Esophagus muscularis mucosa (tissue), 4 donors: Measurements from ENCODE around the gene OAT. TPM values are rescaled to one million over a fixed set of nuclear protein-coding genes. Genes with fewer than 3 reads are reported as not detected.

Experiments used
- DNase-seq: peaks from one replicate; pipeline ENCODE4 v3.0.0-alpha.2; 2017; ENCODE audit errors: extremely low spot score
- H3K27ac ChIP-seq, 4 donors: fragments of 200-600 bp; sonication (generic); replicated peaks in 1 of 4; 1 replicate in 3 of 4; 2 replicates in 1 of 4; pipeline ENCODE4 v1.5.1; 2016 to 2019; ENCODE audit warnings: mild to moderate bottlenecking in 1 of 4
- H3K27me3 ChIP-seq, 4 donors: fragments of 200-600 bp; sonication (generic); one replicate each; pipeline versions ENCODE4 v1.5.1 to v1.6.0; 2016 to 2019
- H3K36me3 ChIP-seq, 4 donors: fragments of 200-600 bp; sonication (generic); one replicate each; pipeline ENCODE4 v1.5.1; 2016 to 2019
- H3K4me1 ChIP-seq, 4 donors: fragments of 200-600 bp; sonication (generic); one replicate each; pipeline ENCODE4 v1.5.1; 2016 to 2019
- H3K4me3 ChIP-seq, 4 donors: fragments of 200-600 bp; sonication (generic); 1 replicate in 2 of 4; 2 replicates in 2 of 4; pipeline ENCODE4 v1.5.1; 2016 to 2019; ENCODE audit warnings: mild to moderate bottlenecking in 4 of 4, moderate library complexity in 1 of 4
- H3K9me3 ChIP-seq, 4 donors: fragments of 200-600 bp; sonication (generic); 1 replicate in 3 of 4; 2 replicates in 1 of 4; pipeline ENCODE4 v1.5.1; 2016 to 2019
- EP300 ChIP-seq: sonication (generic); formaldehyde crosslinking; IDR thresholded peaks from one replicate; pipeline ENCODE4 v1.6.1; 2017; ENCODE audit warnings: antibody characterized with exemption
- POLR2A ChIP-seq: fragments of 450-650 bp; IDR thresholded peaks from one replicate; pipeline ENCODE4 v1.6.1; 2017; ENCODE audit warnings: antibody characterized with exemption, moderate library complexity, mild to moderate bottlenecking, low read depth
- POLR2AphosphoS5 ChIP-seq, 2 donors: sonication (generic); formaldehyde crosslinking; IDR thresholded peaks; one replicate each; pipeline ENCODE4 v1.6.1; 2017; ENCODE audit warnings: antibody characterized with exemption in 2 of 2
- WGBS: methylation state at CpG from one replicate; pipeline ENCODE4 v1.1.5; 2018; 5-methylcytosine and 5-hydroxymethylcytosine counted together
- intact Hi-C: fragments of 100-400 bp; cut with DNase I; formaldehyde crosslinking; loops from one replicate; pipeline ENCODE4 v1.15.1; 2023
- total RNA-seq, 4 donors: library from RNA; depleted of rRNA; stranded (reverse); fragments of >200 nt; gene quantifications; one replicate each; pipeline versions ENCODE4 v1.1.0 to v1.2.1, GENCODE V29; 2016
- TF ChIP-seq, protein P1 (sequence below), 3 experiments: fragments of 200-600 bp in 2 of 3; fragments of 450-650 bp in 1 of 3; sonication (generic) in 2 of 3; IDR thresholded peaks; one replicate each; pipeline ENCODE4 v1.5.1; 2017 to 2019; ENCODE audit warnings: antibody characterized with exemption in 3 of 3, mild to moderate bottlenecking in 2 of 3, moderate library complexity in 1 of 3

The OAT gene
- total RNA-seq, 4 donors from 2014 or later, result 98.8 to 169 (median 143) TPM

DNA sequence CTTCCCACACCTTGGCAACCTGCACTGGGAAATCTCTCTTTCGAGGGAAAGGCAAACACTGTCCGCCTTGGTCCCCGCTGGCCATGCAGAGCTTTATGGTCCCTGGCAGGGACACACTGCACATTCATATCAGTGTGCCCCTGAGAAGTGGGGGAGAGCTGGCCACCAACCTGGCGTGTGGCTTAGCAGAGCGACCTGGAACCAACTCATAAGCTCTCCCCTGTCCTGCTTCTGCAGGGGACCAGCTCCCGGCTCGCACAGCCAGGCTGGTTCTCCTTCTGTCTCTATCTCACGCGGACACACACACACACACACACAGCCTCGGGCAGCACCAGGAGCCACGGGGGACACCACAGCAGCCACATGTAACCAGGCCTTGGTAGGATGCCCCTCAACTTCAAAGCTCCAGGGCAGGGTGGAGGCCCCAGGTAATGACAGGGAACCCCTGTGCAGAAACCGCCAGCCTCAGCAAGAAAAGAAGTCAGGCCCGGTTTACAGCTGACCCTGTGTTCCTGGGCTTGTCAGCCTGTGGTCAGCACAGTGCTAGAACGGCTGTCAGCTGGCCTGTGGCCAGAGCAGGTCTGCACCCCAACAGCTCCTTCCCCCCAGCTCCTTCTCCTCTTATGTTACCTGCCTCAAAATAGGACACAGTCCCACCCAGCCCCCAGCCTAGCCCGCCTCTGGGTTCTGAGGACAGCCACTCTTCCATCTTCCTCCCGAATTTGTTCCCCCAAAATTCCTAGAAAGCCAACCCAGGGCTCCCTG lies 69.3 kb downstream of the OAT start:
- 87% methylated on average over 13 of the region's 16 CpGs for WGBS

DNA sequence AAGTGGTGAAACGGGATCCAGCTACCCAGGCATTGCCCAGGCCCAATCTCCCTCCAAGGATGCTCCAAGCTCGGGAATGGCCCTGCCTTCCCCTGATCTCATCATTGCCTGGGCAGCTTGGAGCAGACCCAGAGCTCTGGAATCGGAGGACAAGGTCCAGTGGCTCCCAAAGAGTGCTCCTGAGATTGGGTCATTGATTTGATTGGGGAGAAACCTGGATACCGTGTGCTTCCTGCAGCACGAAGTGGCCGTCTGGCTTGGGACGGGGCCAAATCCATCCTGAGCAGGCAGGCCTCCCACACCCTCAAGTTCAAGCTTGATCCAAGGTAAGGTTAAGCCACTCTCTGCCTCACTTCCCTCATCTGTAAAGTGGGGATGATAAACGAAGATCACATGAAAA lies 69.9 kb downstream of the OAT start:
- no peak for DNase-seq
- WGBS, result 90% methylated on average over 4 of the region's 8 CpGs
- intact Hi-C loops, result no loop called here

More for the DNA sequence above, 69.3 kb downstream of the OAT start:
- no peaks in the 10 kb centered on the region for H3K9me3 ChIP-seq
- DNase-seq, result no peak
- H3K27me3 ChIP-seq, result no peaks in the 10 kb centered on the region
- no peaks in the 10 kb centered on the region for H3K36me3 ChIP-seq
- no peaks in the 10 kb centered on the region for H3K4me1 ChIP-seq
- H3K27ac ChIP-seq, result no peak overlapping the region
- intact Hi-C loops, result no loop called here
- H3K4me3 ChIP-seq, result no peak overlapping the region
- TF ChIP-seq POLR2AphosphoS5 (IDR thresholded peaks at IDR 0.05), result no peak
- no peak for TF ChIP-seq POLR2A
- no peak for TF ChIP-seq EP300
- TF ChIP-seq, protein P1, sequence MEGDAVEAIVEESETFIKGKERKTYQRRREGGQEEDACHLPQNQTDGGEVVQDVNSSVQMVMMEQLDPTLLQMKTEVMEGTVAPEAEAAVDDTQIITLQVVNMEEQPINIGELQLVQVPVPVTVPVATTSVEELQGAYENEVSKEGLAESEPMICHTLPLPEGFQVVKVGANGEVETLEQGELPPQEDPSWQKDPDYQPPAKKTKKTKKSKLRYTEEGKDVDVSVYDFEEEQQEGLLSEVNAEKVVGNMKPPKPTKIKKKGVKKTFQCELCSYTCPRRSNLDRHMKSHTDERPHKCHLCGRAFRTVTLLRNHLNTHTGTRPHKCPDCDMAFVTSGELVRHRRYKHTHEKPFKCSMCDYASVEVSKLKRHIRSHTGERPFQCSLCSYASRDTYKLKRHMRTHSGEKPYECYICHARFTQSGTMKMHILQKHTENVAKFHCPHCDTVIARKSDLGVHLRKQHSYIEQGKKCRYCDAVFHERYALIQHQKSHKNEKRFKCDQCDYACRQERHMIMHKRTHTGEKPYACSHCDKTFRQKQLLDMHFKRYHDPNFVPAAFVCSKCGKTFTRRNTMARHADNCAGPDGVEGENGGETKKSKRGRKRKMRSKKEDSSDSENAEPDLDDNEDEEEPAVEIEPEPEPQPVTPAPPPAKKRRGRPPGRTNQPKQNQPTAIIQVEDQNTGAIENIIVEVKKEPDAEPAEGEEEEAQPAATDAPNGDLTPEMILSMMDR (IDR thresholded peaks at IDR 0.05), result no peak

GRCh38 chr10:124347956-124348355 lies 70.8 kb downstream of the OAT start:
- no peak for DNase-seq
- Histone ChIP-seq H3K4me1 (no peaks in the 10 kb centered on the region), H3K9me3 (no peaks in the 10 kb centered on the region), H3K27me3 (no peaks in the 10 kb centered on the region), H3K36me3 (no peaks in the 10 kb centered on the region), H3K4me3 (no peak overlapping the region), H3K27ac (no peak overlapping the region)
- no peak for TF ChIP-seq POLR2AphosphoS5 (IDR thresholded peaks at IDR 0.05)
- no peak for TF ChIP-seq EP300
- TF ChIP-seq, protein P1 (IDR thresholded peaks at IDR 0.05), result no peak
- no peak for TF ChIP-seq POLR2A
- WGBS, result 88% methylated on average over 12 of the region's 13 CpGs
- intact Hi-C loops, result no loop called here

More for the DNA sequence above, 69.9 kb downstream of the OAT start:
- Histone ChIP-seq H3K27ac (no peak overlapping the region), H3K9me3 (no peaks in the 10 kb centered on the region), H3K4me3 (no peak overlapping the region), H3K4me1 (no peaks in the 10 kb centered on the region), H3K36me3 (no peaks in the 10 kb centered on the region), H3K27me3 (no peaks in the 10 kb centered on the region)
- no peak for TF ChIP-seq POLR2AphosphoS5 (IDR thresholded peaks at IDR 0.05)
- TF ChIP-seq, protein P1 (IDR thresholded peaks at IDR 0.05), result no peak
- no peak for TF ChIP-seq POLR2A
- TF ChIP-seq EP300, result no peak

Other genes with a start within 250 kb of the OAT start
- not detected for gene NKX1-2, start 31.1 kb upstream of the OAT start, total RNA-seq
- 10 to 100 TPM; 10.8 to 20.9 (median 15.7) TPM for gene LHPP, start 42.9 kb upstream of the OAT start, total RNA-seq